NCI-H1930 (cell line): ENCODE results near the gene UNC5B.

Experiments
- DNase-seq, 2 experiments: peaks; one replicate each; lab custom pipeline; 2025; lab: John Stamatoyannopoulos, UW

Gene UNC5B

DNA sequence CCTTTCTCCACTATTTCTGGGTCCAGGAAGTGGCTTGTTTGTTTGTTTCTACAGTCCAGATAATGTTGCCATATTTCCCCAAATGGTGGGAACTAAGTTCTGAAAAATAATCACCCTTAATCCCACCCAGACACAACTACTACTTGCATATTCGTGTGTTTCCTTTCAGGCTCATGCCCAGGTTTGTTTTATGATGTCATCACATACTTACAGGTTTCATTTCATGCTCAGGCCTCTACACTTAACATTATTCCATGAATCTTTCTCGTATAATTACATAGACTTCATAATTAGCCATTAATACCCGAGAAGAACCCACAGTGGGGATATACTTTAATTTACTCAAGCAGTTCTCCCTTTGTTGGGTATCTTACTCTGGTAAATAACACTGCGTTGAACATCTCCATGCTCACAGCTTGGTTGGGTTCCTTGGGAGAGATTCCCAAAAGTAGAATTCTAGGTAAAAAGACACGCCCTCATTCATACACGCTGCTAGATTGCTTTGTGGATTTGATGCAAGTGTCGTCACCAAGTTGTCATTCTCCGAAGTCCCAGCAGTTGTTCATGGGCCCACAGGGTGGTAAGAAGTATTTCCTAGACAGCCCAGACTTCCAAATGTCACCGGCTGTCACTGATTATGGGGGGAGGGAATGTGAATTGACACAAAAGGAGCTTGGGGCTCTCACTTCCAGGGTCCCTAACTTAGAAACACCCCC lies 42.6 kb downstream of the UNC5B start:
- DNase-seq, result no peak

DNA sequence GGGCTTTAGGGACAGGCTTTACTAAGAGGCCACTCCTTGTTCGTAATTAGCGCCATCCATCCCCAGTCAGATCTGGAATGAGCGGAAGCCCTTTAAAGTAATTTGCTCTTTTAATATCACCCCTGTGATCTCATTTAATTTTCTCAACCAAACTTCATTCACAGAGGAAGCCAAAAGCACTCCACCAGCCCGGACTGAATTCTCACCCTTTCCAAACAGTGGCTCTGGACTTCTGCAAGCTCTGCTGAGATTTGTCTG lies 43.1 kb downstream of the UNC5B start:
- no peak for DNase-seq

DNA sequence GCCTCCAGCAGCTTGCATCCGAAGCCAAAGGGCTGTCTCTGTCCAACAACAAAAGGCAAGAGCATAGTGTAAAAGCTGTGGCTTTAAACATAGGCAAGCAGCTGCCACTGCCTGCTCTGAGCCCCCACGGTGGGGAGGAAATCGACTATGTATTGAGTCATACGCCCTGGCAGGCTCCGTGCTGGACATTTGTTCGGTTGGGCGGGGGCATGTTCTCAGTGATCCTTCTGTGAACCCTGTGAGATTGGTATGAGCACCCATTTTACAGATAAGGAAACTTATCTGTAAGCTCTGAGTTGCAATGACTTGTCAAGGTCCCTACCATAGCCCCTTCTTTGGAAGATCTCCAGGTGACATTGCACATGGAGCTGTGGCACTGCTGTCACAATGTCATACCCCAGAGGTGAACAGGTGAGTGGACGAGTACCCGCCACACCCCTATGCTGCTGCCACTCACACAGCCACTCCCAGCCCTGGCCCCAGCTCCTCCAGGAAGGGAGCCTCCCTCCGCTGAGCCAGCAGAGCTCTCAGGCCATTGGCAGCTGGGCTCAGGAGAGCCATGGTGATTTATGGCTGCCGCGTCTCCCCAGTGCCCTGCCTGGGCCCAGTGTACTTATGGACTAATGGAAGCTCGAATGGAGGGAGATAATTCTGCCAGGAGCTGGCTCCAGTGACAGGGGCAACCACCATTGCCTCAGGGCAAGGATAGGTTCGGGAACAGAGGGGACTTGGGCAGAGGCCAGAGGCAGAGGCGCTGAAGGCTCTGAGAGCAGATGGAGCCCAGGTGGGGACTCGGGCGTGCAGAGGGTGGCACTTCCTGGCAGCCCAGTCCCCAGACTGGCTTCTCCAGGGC lies 43.7 kb downstream of the UNC5B start:
- DNase-seq, result no peak

DNA sequence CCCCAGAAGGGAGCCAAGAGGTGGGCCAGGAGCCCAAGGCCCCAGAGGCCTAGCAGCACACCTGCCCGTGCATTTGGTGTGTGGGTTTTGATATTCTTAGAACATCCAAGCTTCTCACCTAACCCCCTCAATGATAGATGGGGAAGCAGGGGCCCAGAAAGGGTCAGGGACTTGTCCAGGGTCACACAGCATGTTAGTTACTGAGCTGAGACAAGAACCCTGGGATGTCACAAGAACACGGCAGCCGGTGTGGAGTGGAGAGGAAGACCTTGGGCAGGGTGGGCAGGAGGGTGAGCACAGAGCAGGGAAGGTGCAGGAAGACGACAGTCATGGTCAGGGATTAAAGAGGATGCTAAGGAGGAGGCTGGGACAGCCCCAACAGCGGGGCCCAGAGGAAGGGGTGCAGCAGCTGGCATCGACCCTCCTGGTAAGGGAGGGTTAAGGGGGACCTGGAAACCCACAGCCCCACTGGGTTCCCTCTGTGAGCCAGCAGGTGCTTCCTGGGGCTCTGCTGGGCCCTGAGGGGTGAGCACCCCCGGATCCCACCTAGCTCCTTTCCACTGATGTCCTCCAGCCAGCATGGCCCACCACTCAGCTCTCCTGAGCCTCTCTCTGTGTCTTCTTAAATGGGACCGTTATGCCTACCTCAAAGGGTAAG lies 44.4 kb downstream of the UNC5B start:
- DNase-seq, result no peak

DNA sequence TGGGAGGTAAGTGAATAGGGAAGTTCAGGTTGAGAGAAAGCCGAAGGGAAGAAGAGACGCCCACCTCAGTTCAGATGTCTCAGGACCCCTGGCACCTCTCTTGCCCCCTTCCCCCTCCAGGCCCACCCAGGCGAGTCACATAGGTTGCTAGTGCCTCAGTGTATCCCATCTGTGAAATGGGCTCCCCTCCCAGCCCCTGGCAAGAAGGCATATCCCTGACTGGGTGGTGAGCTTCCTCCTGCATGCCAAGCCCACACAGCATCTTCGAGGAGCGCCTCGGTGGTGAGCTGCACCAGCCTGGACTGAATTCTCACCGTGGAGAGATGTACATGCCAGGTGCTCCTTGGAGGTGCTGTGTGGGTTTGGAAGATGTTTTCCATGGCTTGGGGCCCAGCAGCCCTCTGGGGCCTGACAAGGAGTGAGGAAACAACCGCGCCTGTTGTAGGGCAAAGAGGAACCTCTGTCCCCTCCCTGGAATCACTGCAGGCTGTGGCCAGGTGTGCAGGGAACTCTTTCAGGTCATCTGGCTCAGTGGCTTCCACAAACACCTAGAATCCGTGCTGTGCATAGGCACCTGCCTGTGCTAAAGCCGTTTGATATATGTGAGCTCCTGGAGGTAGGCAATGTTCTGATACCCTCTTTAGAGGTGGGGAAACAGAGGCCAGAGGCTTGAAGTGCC lies 45.1 kb downstream of the UNC5B start:
- no peak for DNase-seq

DNA sequence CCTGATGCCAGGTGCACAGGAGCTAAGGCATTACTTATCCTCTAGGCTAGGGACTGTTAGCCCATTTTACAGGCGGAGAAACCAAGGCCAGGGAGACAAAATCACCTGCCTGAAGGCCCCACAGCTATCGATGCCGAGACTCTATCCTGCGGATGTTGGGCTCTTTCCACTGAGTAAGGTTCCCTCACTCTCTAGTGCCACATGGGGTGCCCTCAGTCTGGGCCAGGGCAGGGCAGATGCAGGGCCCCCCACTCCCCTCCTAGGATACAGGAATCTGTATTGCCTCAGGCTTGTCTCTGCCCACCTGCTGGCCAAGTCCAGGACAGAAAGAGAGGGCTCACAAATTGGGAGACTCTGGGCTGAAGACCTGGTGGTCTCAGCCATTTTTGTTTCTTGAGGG lies 45.7 kb downstream of the UNC5B start:
- DNase-seq, result no peak

DNA sequence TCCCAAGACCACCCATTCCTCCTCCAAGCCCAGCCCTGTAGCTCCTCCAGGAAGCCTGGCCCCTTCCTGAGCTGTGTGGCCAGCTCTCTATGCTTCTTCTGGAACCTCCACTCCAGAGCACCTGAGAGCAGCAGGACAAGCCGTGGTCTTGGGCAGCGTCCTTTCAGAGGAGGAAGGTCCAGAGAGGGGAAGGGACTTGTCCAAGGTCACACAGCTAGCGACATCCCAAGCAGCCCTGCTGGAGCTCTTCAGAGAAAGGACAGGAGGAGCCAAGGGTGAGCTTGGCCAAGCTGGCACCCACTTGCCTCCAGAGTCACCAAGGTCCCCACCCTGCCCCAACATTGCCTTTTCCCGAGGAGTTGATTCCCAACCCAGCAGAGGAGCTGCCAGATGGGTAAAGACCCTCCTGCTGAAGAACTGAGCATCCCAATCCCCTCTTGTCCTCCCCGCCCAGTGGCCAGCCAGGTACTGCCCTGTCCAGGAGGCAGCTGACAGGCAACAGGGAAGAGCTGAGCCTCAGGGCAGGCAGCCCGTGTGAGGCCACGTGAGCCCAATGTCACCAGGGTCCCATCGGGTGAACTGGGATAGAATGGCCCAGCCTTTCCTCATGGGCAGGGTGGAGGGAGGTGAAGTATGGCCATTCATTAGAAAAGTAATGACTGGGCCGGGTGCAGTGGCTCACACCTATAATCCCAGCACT lies 46.2 kb downstream of the UNC5B start:
- DNase-seq, result no peak

DNA sequence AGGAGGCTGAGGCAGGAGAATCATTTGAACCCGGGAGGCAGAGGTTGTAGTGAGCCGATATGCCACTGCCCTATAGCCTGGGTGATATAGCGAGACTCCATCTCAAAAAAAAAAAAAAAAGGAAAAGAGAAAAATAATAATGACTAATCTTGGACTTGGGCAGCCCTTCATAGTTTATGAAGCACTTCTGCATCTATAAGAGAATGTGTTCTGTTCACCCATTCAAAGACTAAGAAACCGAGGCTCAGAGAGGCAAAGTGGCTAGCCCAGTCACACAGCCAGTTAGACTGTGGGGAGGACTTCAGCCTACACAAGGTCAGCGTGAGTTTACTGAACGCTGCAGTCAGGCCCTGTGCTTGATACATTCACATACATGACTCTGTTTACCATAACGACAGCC lies 46.9 kb downstream of the UNC5B start:
- no peak for DNase-seq

DNA sequence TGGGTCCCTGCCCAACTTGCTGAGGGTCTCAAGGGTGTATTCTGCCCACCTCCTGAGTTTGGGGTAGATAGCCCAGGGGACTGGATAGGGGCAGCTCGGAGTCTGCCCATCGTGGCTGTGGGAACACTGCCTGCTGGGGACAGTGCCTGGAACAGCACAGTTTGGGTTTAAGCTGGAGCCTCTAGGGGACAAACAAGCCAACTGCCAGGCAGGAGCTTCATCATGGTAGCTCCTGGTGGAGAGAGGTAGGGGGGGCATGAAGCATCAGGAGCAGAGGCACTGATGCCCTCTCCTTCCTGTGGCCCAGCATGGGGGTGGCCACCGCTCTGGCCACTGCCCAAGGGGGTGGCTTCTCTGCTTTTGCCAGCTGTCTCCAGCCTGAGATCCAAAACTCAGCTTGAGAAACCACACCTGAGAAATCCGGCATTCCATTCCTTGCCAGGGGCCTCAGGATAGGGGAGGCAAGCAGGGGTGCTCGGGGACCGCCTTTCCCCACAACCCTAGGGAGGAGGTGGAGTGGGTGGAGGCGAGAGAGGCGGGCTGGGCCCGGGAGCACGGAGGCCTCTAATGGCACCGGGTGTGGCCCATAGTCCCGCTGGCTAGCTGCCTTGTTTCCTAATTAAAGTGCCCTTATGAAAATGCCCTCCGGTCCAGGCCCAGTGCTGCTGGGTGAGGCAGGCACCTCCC lies 47.6 kb downstream of the UNC5B start:
- no peak for DNase-seq

DNA sequence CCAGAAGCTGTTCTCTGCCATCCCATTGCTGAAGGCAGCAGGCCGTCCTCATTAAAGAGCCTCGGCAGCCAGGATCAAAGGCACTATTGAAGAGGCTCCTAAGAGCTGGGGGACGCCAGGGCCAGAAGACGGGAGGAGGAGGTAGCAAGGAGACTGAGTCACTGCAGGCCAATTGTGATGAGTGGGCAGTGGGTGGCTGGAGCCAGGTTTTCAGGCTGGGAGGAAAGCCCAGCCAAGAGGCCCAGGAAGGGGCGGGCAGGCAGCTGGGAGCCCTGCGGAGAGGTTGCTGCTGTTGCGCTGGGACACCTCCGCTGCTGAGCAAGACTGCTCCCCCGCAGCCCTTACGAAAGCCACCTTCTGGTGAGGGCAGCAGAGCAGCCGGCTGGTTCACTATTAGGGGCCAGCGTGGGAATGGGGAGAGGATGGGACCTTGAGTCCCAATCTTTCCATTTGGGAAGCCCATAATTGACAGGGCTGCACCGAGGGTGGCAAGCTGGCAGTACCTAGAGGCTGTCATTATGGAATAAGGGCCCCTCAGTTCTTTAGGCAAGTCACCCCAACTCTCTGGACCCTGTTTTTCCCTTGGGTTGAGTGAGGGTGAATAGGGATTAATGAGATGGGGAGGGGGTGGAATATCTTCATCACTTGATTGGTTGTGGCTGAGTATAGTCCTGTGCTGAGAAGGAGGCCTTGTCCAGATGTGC lies 48.4 kb downstream of the UNC5B start:
- no peak for DNase-seq

DNA sequence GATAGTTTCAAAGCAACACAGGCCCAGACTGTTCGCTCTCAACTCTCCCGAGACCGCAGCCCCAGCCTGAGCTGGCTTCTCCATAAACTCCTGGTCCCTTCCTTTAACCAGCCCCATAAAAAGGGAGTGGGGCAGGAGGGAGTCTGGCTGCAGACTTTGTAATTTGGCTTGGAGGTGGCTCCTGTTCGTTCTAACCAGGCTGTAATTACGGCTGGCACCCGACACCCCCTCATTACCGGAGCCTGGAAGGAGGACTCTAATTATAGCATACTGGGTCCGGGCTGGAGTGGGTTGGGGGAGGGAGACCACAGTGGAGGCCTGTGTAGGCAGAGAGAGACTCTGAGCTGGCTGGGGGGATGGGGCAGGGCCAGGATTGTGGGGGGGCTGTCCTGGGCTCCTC lies 49.7 kb downstream of the UNC5B start:
- DNase-seq, result no peak

DNA sequence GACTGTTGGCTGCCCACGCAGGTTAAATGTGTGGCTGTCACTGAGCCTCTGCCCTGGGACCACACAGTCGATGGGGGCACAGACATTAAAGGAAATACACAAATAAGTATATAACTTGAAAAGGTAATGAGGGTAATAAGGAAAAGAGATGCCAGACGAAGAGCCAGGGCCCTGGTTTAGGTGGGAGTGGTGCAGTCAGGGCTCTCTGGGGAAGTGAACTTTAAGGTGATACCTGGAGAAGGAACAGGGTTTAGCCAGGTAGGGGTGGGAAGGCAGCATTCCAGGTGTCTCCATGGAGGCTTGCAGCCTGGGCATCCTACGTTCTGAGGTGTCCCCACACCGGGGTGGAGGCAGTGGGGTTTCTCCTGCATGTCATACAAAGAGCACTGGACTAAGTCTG lies 50.4 kb downstream of the UNC5B start:
- no peak for DNase-seq

DNA sequence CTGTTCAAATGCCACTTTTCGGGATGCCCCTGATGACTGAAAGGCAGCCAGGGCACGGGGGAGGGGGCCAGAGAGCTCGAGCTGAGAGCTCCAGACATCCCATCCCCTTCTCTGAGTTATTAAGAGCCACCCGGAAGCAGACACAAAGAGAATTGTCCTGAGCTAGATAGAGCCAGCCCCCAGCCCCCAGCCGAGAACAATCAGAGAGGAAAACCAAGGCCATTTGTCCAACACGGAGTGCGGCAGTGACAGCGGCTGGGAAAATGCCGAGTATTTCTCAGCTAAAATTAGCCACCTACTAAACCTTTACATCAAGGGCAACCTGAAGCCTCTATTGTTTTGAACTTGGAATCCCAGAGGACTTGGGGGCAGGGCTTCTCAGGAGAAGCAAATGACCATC lies 51.0 kb downstream of the UNC5B start:
- no peak for DNase-seq

DNA sequence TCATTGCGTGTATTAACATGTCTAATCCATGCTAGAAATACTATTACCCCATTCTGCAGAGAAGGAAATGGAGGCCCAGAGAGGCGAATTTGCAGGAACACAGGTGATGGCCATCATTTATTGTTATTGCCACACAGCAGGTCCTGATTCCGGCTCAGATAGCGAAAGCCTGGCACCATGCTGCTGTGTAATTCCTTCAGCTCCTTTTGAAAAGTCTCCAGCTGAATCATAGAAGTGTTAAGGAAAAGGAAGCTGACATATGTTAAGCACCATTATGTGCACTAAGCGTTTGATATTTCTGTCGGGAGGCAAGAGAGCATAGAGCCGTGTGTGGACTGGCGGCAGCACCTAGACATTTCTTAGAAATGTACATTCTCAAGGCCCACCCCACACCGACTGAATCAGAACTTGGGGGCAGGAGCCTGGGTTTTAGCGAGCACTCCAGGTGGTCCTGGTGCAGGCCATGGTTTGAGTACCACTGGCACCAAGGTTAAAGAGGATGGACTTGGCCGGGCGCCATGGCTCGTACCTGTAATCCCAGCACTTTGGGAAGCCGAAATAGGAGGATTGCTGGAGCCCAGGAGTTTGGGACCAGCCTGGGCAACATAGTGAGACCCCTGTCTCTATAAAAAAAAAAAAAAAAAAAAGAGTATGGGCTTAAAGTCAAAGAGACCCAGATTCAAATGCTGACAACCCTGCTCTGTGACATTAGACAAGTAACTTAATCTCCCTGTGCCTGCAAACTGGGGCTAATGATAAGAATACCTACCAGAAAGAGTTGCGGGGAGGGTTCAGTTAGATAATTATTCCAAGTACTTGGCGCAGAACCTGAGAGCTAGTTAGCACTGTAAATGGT lies 52.2 kb downstream of the UNC5B start:
- no peak for DNase-seq

DNA sequence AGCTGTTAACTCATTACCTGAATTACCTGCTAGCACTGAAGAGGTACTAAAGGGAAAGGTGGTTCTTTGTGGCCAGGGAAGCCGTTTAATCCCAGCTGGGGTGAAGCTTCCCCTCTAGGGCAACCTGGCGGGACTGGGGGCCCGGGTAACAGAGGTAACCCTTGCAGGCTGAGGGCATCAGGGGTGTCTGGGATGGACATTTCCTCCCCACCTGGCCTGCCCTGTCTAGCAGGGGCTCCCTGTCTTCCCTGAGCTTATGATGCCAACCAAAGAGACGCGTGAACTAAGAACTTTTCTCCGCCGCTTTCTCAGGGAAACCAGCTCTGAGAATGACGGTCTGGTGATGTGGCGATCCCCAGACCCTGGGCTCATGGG lies 52.8 kb downstream of the UNC5B start:
- no peak for DNase-seq

DNA sequence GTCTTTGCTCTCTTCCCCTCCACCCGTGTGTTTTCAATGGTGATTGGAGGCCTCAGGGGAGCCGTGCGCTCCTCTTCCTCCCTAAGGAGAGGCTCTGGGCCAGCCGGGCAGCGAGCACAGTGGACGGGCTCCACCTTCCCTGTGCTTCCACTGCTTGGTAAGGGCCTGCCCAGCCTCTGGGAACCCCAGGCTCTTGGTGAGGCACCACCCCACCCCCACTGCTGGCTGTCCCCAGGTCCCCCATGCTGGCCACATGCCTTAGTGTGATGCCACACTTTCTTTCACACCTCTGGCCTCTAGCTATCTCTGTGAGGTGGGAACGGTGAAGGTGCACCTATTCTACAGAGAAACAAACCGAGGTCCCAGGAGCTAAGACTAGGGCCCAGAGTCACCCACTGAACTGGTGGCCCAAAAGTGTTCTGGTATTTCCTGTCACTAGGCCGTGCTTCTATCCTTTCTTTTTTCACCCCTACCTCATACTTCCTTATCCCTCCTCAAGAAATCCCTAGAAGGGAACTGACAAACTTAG lies 53.3 kb downstream of the UNC5B start:
- DNase-seq, result no peak

DNA sequence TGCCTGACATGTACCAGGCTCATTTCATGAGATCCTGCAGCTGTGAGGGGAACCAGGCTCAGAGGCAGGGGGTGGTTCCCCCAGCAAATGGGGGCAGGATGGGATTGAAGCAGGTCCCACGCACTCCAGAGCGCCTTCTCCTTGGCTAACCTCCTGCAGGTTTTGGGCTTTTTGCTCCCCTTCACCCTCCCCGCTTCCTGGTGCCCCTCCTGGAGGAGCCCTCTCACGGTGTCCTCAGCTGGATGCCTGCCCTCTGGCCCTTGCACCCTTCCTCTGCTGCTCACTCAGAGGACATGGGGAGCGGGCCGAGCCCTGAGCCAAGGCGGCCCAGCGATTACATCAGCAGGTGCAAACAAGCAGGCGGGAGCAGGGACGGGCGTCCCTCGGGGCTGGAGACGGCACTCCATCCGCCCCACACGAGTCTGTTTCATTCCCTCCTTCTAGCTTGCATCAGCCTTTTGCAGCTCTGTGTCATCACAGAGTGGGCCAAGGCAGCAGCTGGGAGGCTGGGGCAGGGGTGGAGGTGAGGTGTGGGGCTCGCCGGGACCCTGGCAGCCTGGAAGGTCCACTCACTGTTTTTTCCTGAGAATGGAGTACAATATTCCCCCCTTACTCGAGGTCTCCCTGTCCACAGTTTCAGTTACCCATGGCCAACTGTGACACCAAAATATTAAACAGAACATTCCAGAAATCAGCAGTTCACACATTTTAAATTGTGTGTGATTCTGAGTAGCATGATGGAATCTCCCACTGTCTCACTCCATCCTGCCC lies 54.0 kb downstream of the UNC5B start:
- peak in 1 of 2 experiments; percentile 65 for DNase-seq

DNA sequence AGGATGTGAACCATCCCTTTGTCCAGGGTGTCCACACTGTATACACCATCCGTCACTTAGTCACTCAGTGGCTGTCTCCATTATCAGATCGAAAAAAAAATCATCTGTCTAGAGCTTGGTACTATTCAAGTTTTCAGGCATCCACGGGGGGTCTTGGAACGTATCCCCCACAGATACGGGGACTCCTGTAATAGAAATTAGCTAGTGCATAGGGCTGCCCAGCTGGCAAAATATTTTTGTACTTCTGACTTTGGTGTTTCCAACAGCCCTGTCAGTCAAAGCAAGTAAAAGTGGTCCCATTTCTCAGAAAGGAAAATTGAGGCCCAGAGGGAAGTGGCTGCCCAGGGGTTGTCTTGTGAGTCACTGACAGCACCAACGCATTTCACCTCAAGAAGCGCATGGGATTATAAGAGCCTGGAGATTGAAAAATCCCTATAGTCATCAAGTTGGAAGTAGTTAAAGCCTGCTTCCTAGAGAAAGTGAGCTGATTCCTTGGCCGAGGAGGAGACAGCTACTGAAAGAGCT lies 54.6 kb downstream of the UNC5B start:
- DNase-seq, result no peak
